Peyer's patch (tissue), 4 donors: ENCODE data around the gene SPTB.

Experiments used
- POLR2A ChIP-seq, 2 donors: fragments of 450-650 bp; IDR thresholded peaks; one replicate each; pipeline ENCODE4 v1.5.1; 2017; ENCODE audit warnings: antibody characterized with exemption in 2 of 2, mild to moderate bottlenecking in 2 of 2, moderate library complexity in 2 of 2
- TF ChIP-seq, protein P1 (sequence below), 6 experiments: fragments of 450-650 bp in 4 of 6; fragments of 200-600 bp in 2 of 6; sonication (generic) in 1 of 6; IDR thresholded peaks; one replicate each; pipeline ENCODE4 v1.5.1; 2017 to 2019; ENCODE audit warnings: antibody characterized with exemption in 6 of 6, mild to moderate bottlenecking in 3 of 6, moderate library complexity in 1 of 6

DNA sequence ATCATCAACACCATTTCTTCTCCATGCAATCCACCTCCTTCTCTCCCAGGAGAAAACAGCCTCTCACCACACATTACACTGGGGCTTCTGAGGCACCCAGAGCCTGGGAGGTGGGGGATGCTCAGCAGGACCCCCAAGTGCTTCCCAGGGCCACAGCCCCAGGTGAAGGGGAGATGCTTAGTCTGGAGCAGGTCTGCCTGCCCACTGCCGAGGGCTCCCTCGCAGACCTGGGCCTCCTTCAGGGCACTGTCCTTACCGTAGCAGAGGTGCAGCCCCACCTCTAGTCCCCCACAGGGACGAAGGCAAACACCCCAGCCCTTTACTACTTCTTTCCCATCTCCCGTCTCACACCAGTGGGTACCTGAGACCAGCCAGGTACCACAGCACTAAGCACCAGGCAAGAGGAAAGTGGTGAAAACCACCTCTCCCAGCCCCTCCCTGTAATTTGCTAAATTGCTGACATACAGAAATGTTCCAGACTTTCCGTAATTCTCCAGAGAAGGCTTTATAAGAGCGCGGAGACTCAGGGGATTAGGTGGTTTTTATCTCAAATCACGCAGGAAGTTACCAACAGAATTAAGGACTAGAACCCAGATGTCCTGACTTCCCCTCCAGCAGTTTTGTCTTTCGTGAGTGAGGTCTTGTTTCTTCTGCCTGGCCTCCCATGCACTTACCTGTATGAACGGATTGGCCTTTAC, 116.5 kb downstream of the SPTB start:
- TF ChIP-seq POLR2A (IDR thresholded peaks at IDR 0.05), result no peak
- TF ChIP-seq, protein P1, sequence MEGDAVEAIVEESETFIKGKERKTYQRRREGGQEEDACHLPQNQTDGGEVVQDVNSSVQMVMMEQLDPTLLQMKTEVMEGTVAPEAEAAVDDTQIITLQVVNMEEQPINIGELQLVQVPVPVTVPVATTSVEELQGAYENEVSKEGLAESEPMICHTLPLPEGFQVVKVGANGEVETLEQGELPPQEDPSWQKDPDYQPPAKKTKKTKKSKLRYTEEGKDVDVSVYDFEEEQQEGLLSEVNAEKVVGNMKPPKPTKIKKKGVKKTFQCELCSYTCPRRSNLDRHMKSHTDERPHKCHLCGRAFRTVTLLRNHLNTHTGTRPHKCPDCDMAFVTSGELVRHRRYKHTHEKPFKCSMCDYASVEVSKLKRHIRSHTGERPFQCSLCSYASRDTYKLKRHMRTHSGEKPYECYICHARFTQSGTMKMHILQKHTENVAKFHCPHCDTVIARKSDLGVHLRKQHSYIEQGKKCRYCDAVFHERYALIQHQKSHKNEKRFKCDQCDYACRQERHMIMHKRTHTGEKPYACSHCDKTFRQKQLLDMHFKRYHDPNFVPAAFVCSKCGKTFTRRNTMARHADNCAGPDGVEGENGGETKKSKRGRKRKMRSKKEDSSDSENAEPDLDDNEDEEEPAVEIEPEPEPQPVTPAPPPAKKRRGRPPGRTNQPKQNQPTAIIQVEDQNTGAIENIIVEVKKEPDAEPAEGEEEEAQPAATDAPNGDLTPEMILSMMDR (IDR thresholded peaks at IDR 0.05), result no peak
